ENCODE data around the gene HBS1L. TPM values are rescaled to one million over a fixed set of nuclear protein-coding genes. Genes with fewer than 3 reads are reported as not detected.

HBS1L gene
- total and polyA plus RNA-seq, 10 donors = 12.3 to 66.9 (median 49.7) TPM

- WGBS, 5 donors = 85 to 95% (median 91%) methylated on average over 3 of the region's 3 CpGs
- Histone ChIP-seq H3K36me3 (no peaks in the 10 kb centered on the region), H3K9me3 (no peaks in the 10 kb centered on the region), H3K4me3 (no peak overlapping the region), H3K4me1 (no peaks in the 10 kb centered on the region), H3K27ac (no peak overlapping the region), H3K27me3 (replicated peaks in 1 of 7) (no peaks in the 10 kb centered on the region)
- TF ChIP-seq POLR2AphosphoS5 (IDR thresholded peaks at IDR 0.05) = no peak
- DNase-seq = no peak
- intact Hi-C loops (cut with DNase I; ENCODE audit: low total_unique reads) = no loop called here
Observed at GRCh38 chr6:134925800-134926199, 128.8 kb downstream of the HBS1L start.

GRCh38 chr6:134921721-134922261 is 132.8 kb downstream of the HBS1L start:
- TF ChIP-seq POLR2AphosphoS5 (IDR thresholded peaks at IDR 0.05) (no peak), CTCF (IDR thresholded peaks at IDR 0.05 in 8 of 11, conservative IDR thresholded peaks at IDR 0.05 in 3 of 11) (no peak), POLR2A (IDR thresholded peaks at IDR 0.05) (no peak)
- intact Hi-C loops (cut with DNase I; ENCODE audit: low total_unique reads) = no loop called here
- DNase-seq = no peak
- H3K9me3 ChIP-seq = no peaks in the 10 kb centered on the region
- H3K4me1 ChIP-seq = no peaks in the 10 kb centered on the region
- H3K27ac ChIP-seq = no peak overlapping the region
- WGBS, 5 donors = 84 to 89% (median 88%) methylated on average over 6 of the region's 6 CpGs
- no peaks in the 10 kb centered on the region for H3K27me3 ChIP-seq (replicated peaks in 1 of 7)
- no peak overlapping the region for H3K4me3 ChIP-seq
- no peaks in the 10 kb centered on the region for H3K36me3 ChIP-seq

GRCh38 chr6:134921276-134921675 is 133.3 kb downstream of the HBS1L start:
- DNase-seq = no peak
- TF ChIP-seq CTCF (IDR thresholded peaks at IDR 0.05 in 8 of 11, conservative IDR thresholded peaks at IDR 0.05 in 3 of 11) = no peak
- TF ChIP-seq POLR2AphosphoS5 (IDR thresholded peaks at IDR 0.05) = no peak
- TF ChIP-seq POLR2A (IDR thresholded peaks at IDR 0.05) = no peak

GRCh38 chr6:134920422-134920821 is 134.2 kb downstream of the HBS1L start:
- DNase-seq = no peak
- H3K4me1 ChIP-seq = no peaks in the 10 kb centered on the region
- intact Hi-C loops (cut with DNase I; ENCODE audit: low total_unique reads) = no loop called here
- H3K27me3 ChIP-seq (replicated peaks in 1 of 7) = no peaks in the 10 kb centered on the region
- H3K4me3 ChIP-seq = no peak overlapping the region
- no peak overlapping the region for H3K27ac ChIP-seq
- 67 to 83% (median 76%) methylated on average over 2 of the region's 2 CpGs for WGBS, 5 donors
- H3K36me3 ChIP-seq = no peaks in the 10 kb centered on the region
- H3K9me3 ChIP-seq = no peaks in the 10 kb centered on the region
- TF ChIP-seq CTCF (IDR thresholded peaks at IDR 0.05 in 8 of 11, conservative IDR thresholded peaks at IDR 0.05 in 3 of 11) = no peak
- TF ChIP-seq POLR2AphosphoS5 (IDR thresholded peaks at IDR 0.05) = no peak
- TF ChIP-seq POLR2A (IDR thresholded peaks at IDR 0.05) = no peak

More at GRCh38 chr6:134921276-134921675, 133.3 kb downstream of the HBS1L start:
- 84 to 94% (median 92%) methylated on average over 5 of the region's 5 CpGs for WGBS, 5 donors
- H3K27me3 ChIP-seq (replicated peaks in 1 of 7) = no peaks in the 10 kb centered on the region
- no peak overlapping the region for H3K4me3 ChIP-seq
- no peak overlapping the region for H3K27ac ChIP-seq
- no peaks in the 10 kb centered on the region for H3K4me1 ChIP-seq
- H3K9me3 ChIP-seq = no peaks in the 10 kb centered on the region
- H3K36me3 ChIP-seq = no peaks in the 10 kb centered on the region
- intact Hi-C loops (cut with DNase I; ENCODE audit: low total_unique reads) = no loop called here
